Breast epithelium (tissue), 3 donors: ENCODE data around the gene C20orf144.

ENCODE experiments used
- POLR2A ChIP-seq: fragments of 450-650 bp; IDR thresholded peaks from one replicate; pipeline ENCODE4 v1.6.1; 2016; ENCODE audit warnings: antibody characterized with exemption, mild to moderate bottlenecking, moderate library complexity
- POLR2AphosphoS5 ChIP-seq, 3 donors: sonication (generic); formaldehyde crosslinking; IDR thresholded peaks; one replicate each; pipeline ENCODE4 v1.6.1; 2017; ENCODE audit warnings: antibody characterized with exemption in 3 of 3
- TF ChIP-seq, protein P1 (sequence below), 3 donors: fragments of 450-650 bp; IDR thresholded peaks; one replicate each; pipeline ENCODE4 v1.5.1; 2016 to 2017; ENCODE audit warnings: antibody characterized with exemption in 3 of 3, mild to moderate bottlenecking in 3 of 3, moderate library complexity in 3 of 3

DNA sequence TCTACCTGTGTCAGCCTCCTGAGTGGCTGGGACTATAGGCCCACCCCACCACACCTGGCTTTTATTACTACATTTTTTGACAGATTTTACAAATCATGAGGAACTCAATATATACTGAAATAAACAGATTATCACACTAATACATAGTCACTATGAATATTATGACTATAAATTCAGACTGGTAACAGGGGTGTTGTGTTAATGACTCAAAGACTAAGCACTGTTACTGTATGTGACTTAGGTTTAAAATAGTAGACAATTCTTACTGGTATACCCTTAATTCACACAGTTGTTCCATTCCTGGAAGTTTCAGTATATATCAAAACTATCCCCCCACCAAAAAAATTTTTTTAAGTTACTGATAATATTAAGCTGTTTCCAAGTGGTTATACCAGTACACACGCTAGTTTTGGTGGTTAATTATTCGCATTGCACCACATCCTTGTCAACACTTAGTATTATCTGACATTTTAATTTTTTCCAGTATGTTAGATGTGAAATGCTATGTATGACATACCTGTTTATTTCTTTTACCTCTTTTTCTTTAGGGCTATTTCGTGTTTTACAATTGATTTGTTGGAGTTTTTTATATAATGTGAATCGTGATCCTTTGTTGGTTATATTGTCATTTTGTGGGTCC is 34.4 kb upstream of the C20orf144 start:
- TF ChIP-seq POLR2A (no peak), POLR2AphosphoS5 (IDR thresholded peaks at IDR 0.05) (no peak)
- TF ChIP-seq, protein P1, sequence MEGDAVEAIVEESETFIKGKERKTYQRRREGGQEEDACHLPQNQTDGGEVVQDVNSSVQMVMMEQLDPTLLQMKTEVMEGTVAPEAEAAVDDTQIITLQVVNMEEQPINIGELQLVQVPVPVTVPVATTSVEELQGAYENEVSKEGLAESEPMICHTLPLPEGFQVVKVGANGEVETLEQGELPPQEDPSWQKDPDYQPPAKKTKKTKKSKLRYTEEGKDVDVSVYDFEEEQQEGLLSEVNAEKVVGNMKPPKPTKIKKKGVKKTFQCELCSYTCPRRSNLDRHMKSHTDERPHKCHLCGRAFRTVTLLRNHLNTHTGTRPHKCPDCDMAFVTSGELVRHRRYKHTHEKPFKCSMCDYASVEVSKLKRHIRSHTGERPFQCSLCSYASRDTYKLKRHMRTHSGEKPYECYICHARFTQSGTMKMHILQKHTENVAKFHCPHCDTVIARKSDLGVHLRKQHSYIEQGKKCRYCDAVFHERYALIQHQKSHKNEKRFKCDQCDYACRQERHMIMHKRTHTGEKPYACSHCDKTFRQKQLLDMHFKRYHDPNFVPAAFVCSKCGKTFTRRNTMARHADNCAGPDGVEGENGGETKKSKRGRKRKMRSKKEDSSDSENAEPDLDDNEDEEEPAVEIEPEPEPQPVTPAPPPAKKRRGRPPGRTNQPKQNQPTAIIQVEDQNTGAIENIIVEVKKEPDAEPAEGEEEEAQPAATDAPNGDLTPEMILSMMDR (IDR thresholded peaks at IDR 0.05), result no peak
